H9 (cell line): ENCODE results near the gene PTDSS2. TPM values are rescaled to one million over a fixed set of nuclear protein-coding genes. Genes with fewer than 3 reads are reported as not detected.

Source experiments
- DNase-seq: peaks from one replicate; pipeline ENCODE4 v3.0.0-alpha.2; 2017
- H2AFZ ChIP-seq: one replicate; pipeline ENCODE4 v1.6.1; 2013; ENCODE audit warnings: mild to moderate bottlenecking, low read length, control low read depth, moderate library complexity
- H2AK5ac ChIP-seq: 2 replicates; pipeline ENCODE4 v1.6.1; 2013; ENCODE audit warnings: low read length, control low read depth, mixed read lengths; ENCODE audit not compliant: insufficient read length
- H2BK120ac ChIP-seq: one replicate; pipeline ENCODE4 v1.6.1; 2013; ENCODE audit warnings: low read depth, mild to moderate bottlenecking, low read length, control low read depth, inconsistent platforms; ENCODE audit not compliant: poor library complexity, severe bottlenecking
- H2BK12ac ChIP-seq: 2 replicates; pipeline ENCODE4 v1.6.1; 2013; ENCODE audit warnings: low read length, control low read depth, mixed read lengths, low read depth; ENCODE audit not compliant: insufficient read length
- H2BK15ac ChIP-seq: 2 replicates; pipeline ENCODE4 v1.6.1; 2013; ENCODE audit warnings: low read depth, low read length, control low read depth
- H2BK20ac ChIP-seq: one replicate; pipeline ENCODE4 v1.6.1; 2013; ENCODE audit warnings: low read depth, mild to moderate bottlenecking, low read length, control low read depth, inconsistent platforms; ENCODE audit not compliant: poor library complexity, severe bottlenecking
- H2BK5ac ChIP-seq: 2 replicates; pipeline ENCODE4 v1.6.1; 2013; ENCODE audit warnings: low read length, control low read depth, mixed read lengths; ENCODE audit not compliant: insufficient read length
- H3K14ac ChIP-seq: 2 replicates; pipeline ENCODE4 v1.6.1; 2013; ENCODE audit warnings: low read length, control low read depth; ENCODE audit not compliant: insufficient read depth
- H3K18ac ChIP-seq: 2 replicates; pipeline ENCODE4 v1.6.1; 2013; ENCODE audit warnings: low read depth, mild to moderate bottlenecking, mixed read lengths, low read length, control low read depth; ENCODE audit not compliant: insufficient read length
- H3K23ac ChIP-seq: 2 replicates; pipeline ENCODE4 v1.6.1; 2013; ENCODE audit warnings: low read length, control low read depth, mixed read lengths, low read depth; ENCODE audit not compliant: insufficient read length
- H3K23me2 ChIP-seq: 2 replicates; pipeline ENCODE4 v1.6.1; 2013; ENCODE audit warnings: low read depth, mild to moderate bottlenecking, mixed read lengths, low read length, control low read depth; ENCODE audit not compliant: insufficient read length, poor library complexity, severe bottlenecking
- H3K27ac ChIP-seq: 2 replicates; pipeline ENCODE4 v1.5.1; 2013; ENCODE audit warnings: low read length, control low read depth, mixed read lengths, low read depth; ENCODE audit not compliant: insufficient read length
- H3K27me3 ChIP-seq: 2 replicates; pipeline ENCODE4 v1.6.1; 2013; ENCODE audit warnings: low read length, control low read depth, inconsistent platforms; ENCODE audit not compliant: insufficient read depth
- H3K4ac ChIP-seq: 2 replicates; pipeline ENCODE4 v1.6.1; 2013; ENCODE audit warnings: low read depth, mild to moderate bottlenecking, control low read depth, inconsistent platforms, low read length, moderate library complexity
- H3K4me1 ChIP-seq: 2 replicates; pipeline ENCODE4 v1.6.1; 2013; ENCODE audit warnings: low read length, control low read depth, inconsistent platforms; ENCODE audit not compliant: insufficient read depth
- H3K4me2 ChIP-seq: 2 replicates; pipeline ENCODE4 v1.6.1; 2013; ENCODE audit warnings: low read length, control low read depth, mixed read lengths; ENCODE audit not compliant: insufficient read length, insufficient read depth
- H3K56ac ChIP-seq: 2 replicates; pipeline ENCODE4 v1.6.1; 2013; ENCODE audit warnings: low read depth, mild to moderate bottlenecking, mixed read lengths, low read length, control low read depth; ENCODE audit not compliant: insufficient read length
- H3K79me1 ChIP-seq: 2 replicates; pipeline ENCODE4 v1.6.1; 2013; ENCODE audit warnings: low read depth, mild to moderate bottlenecking, moderate library complexity, low read length, control low read depth, inconsistent platforms; ENCODE audit not compliant: insufficient read depth, poor library complexity, severe bottlenecking
- H3K79me2 ChIP-seq: 2 replicates; pipeline ENCODE4 v1.6.1; 2013; ENCODE audit warnings: low read length, control low read depth, inconsistent platforms; ENCODE audit not compliant: insufficient read depth
- H3K9ac ChIP-seq: 2 replicates; pipeline ENCODE4 v1.6.1; 2013; ENCODE audit warnings: low read length, control low read depth, mixed read lengths; ENCODE audit not compliant: insufficient read length; ENCODE audit errors: extremely low read depth
- H3K9me3 ChIP-seq: one replicate; pipeline ENCODE4 v1.6.1; 2013; ENCODE audit warnings: low read depth, low read length, inconsistent platforms; ENCODE audit not compliant: control insufficient read depth
- H3T11ph ChIP-seq: one replicate; pipeline ENCODE4 v1.6.1; 2013; ENCODE audit warnings: mild to moderate bottlenecking, low read length, control low read depth, inconsistent platforms
- H4K20me1 ChIP-seq: one replicate; pipeline ENCODE4 v1.6.1; 2013; ENCODE audit not compliant: control insufficient read depth, insufficient read length, insufficient read depth
- H4K5ac ChIP-seq: 2 replicates; pipeline ENCODE4 v1.6.1; 2013; ENCODE audit warnings: low read depth, mild to moderate bottlenecking, mixed read lengths, low read length, control low read depth; ENCODE audit not compliant: insufficient read length
- H4K8ac ChIP-seq: replicated peaks from 2 replicates; pipeline ENCODE4 v1.6.1; 2013; ENCODE audit warnings: low read length, control low read depth, mixed read lengths, low read depth; ENCODE audit not compliant: insufficient read length
- H4K91ac ChIP-seq: 2 replicates; pipeline ENCODE4 v1.6.1; 2013; ENCODE audit warnings: low read depth, mild to moderate bottlenecking, moderate library complexity, mixed read lengths, low read length, control low read depth; ENCODE audit not compliant: insufficient read length
- H3K27ac Mint-ChIP-seq, 3 experiments: 2 replicates in 2 of 3; 3 replicates in 1 of 3; pipeline ENCODE4 v1.8.0; 2020 to 2021; ENCODE audit warnings: mixed read lengths in 3 of 3, mild to moderate bottlenecking in 1 of 3, moderate library complexity in 1 of 3
- H3K27me3 Mint-ChIP-seq: 2 replicates; pipeline ENCODE4 v1.8.0; 2021; ENCODE audit warnings: low read depth, mild to moderate bottlenecking, moderate library complexity, mixed read lengths
- H3K36me3 Mint-ChIP-seq, 3 experiments: 2 replicates in 2 of 3; 3 replicates in 1 of 3; pipeline ENCODE4 v1.8.0; 2020 to 2021; ENCODE audit warnings: low read depth in 3 of 3, mixed read lengths in 3 of 3; ENCODE audit not compliant: insufficient read depth in 1 of 3
- H3K4me1 Mint-ChIP-seq, 2 experiments: 2 replicates each; pipeline ENCODE4 v1.8.0; 2020; ENCODE audit warnings: mixed read lengths in 2 of 2
- H3K4me3 Mint-ChIP-seq, 2 experiments: 2 replicates in 1 of 2; 3 replicates in 1 of 2; pipeline ENCODE4 v1.8.0; 2020 to 2021; ENCODE audit warnings: mild to moderate bottlenecking in 2 of 2, mixed read lengths in 2 of 2, moderate library complexity in 1 of 2
- H3K9me3 Mint-ChIP-seq, 2 experiments: 2 replicates in 1 of 2; 3 replicates in 1 of 2; pipeline ENCODE4 v1.8.0; 2020; ENCODE audit warnings: mild to moderate bottlenecking in 2 of 2, mixed read lengths in 2 of 2, moderate library complexity in 1 of 2
- CTCF ChIP-seq: fragments of 200-600 bp; sonication (generic); conservative IDR thresholded peaks from 3 replicates; pipeline ENCODE4 v1.8.0; 2021; ENCODE audit warnings: antibody characterized with exemption, mild to moderate bottlenecking
- WGBS: extraction: QIAGEN DNeasy Blood & Tissue Kit; methylation state at CpG from one replicate; pipeline ENCODE4 v1.1.7; 2013; ENCODE audit warnings: missing lambda C conversion rate, low lambda C conversion rate, mixed read lengths; ENCODE audit not compliant: insufficient read length; ENCODE audit errors: extremely low coverage; 5-methylcytosine and 5-hydroxymethylcytosine counted together
- total RNA-seq: library from RNA; stranded (reverse); gene quantifications from 2 replicates; pipeline ENCODE4 v1.2.1, GENCODE V29; 2021

The PTDSS2 gene
- total RNA-seq, 1 experiment from 2014 or later: 55.3 TPM

GRCh38 chr11:444396-445144, 5.5 kb upstream of the PTDSS2 start:
- Histone ChIP-seq H3K4ac (no peak overlapping the region), H3K27me3 (no peaks in the 10 kb centered on the region), H4K8ac (no peak overlapping the region), H4K20me1 (no peaks in the 10 kb centered on the region), H2BK120ac (no peak overlapping the region), H3K79me2 (no peaks in the 10 kb centered on the region), H2BK20ac (no peak overlapping the region), H3K79me1 (no peaks in the 10 kb centered on the region), H2BK15ac (no peak overlapping the region), H2BK12ac (no peak overlapping the region), H2AK5ac (no peak overlapping the region), H4K5ac (no peak overlapping the region), H2AFZ (no peak overlapping the region), H3K56ac (no peak overlapping the region), H4K91ac (no peak overlapping the region), H3K4me2 (no peak overlapping the region), H3K4me1 (no peaks in the 10 kb centered on the region), H3K23me2 (peaks cover 7% of the 10 kb centered on the region), H3K9ac (no peak overlapping the region), H3T11ph (no peak overlapping the region), H2BK5ac (no peak overlapping the region), H3K23ac (no peak overlapping the region), H3K18ac (no peak overlapping the region), H3K14ac (no peak overlapping the region), H3K27ac (no peak overlapping the region), H3K9me3 (no peaks in the 10 kb centered on the region)
- Mint-ChIP-seq H3K36me3 (no peaks in the 10 kb centered on the region), H3K4me3 (0 out of 5 replicates have a peak overlapping the region, but pooled peaks of 1 of the 2 experiments have one; percentile 43), H3K27me3 (peaks cover 12% of the 10 kb centered on the region), H3K9me3 (no peaks in the 10 kb centered on the region; a peak in 1 of 5 replicates), H3K4me1 (peaks cover 10 to 18% of the 10 kb centered on the region in 2 experiments), H3K27ac (no peak overlapping the region)
- no peak for DNase-seq
- no CpG with 5 or more reads among the region's 12 CpGs for WGBS
- no peak for TF ChIP-seq CTCF
